PC-3 (cell line): ENCODE results near the gene BACH2. TPM values are rescaled to one million over a fixed set of nuclear protein-coding genes. Genes with fewer than 3 reads are reported as not detected.

Experiments used
- ATAC-seq: fragments of 200-7000 bp; cut with Tn5 transposase; 2 replicates; pipeline ENCODE4 v1.9.1; 2020; ENCODE audit warnings: mild to moderate bottlenecking, moderate library complexity
- BruUV-seq: library from RNA; stranded (reverse); fragments of 400-500 nt; replicated peaks from 2 replicates; lab custom pipeline; 2021; lab: Mats Ljungman, UMichigan
- CTCF ChIA-PET: fragments of 300-600 bp; sonication (Branson Sonifier 250); formaldehyde crosslinking; loops from one replicate; lab custom pipeline; 2022; ENCODE audit warnings: antibody characterized with exemption; lab: Charles Lee
- POLR2A ChIA-PET: fragments of 300-600 bp; sonication (Branson Sonifier 250); formaldehyde crosslinking; loops from one replicate; lab custom pipeline; 2022; ENCODE audit warnings: antibody characterized with exemption; ENCODE audit not compliant: unreplicated experiment; lab: Charles Lee
- DNase-seq: peaks from one replicate; pipeline ENCODE4 v3.0.0-alpha.2; 2015
- H2AFZ ChIP-seq: fragments of 300-600 bp; sonication (generic); 2 replicates; pipeline ENCODE4 v1.6.0; 2016; ENCODE audit warnings: antibody characterized with exemption, low read length
- H3F3A ChIP-seq: fragments of 300-600 bp; sonication (generic); one replicate; pipeline ENCODE4 v1.6.0; 2017; ENCODE audit warnings: antibody characterized with exemption, low read length, control low read depth, mild to moderate bottlenecking; ENCODE audit not compliant: unreplicated experiment
- H3K27ac ChIP-seq: fragments of 300-600 bp; sonication (generic); 2 replicates; pipeline ENCODE4 v1.5.1; 2016; ENCODE audit warnings: mild to moderate bottlenecking, low read length
- H3K27me3 ChIP-seq: fragments of 300-600 bp; sonication (generic); 2 replicates; pipeline ENCODE4 v1.6.1; 2016; ENCODE audit warnings: low read length, mixed read lengths
- H3K36me3 ChIP-seq: fragments of 300-600 bp; sonication (generic); 2 replicates; pipeline ENCODE4 v1.6.1; 2016; ENCODE audit warnings: low read depth, mixed run types, low read length, mixed read lengths
- H3K4me1 ChIP-seq: fragments of 300-600 bp; sonication (generic); 2 replicates; pipeline ENCODE4 v1.5.1; 2016; ENCODE audit warnings: low read length; ENCODE audit not compliant: insufficient read depth
- H3K4me2 ChIP-seq: fragments of 300-600 bp; sonication (generic); 2 replicates; pipeline ENCODE4 v1.6.0; 2016; ENCODE audit warnings: low read length
- H3K4me3 ChIP-seq: fragments of 300-600 bp; sonication (generic); 2 replicates; pipeline ENCODE4 v1.5.1; 2016; ENCODE audit warnings: mild to moderate bottlenecking, low read length, mixed read lengths
- H3K79me2 ChIP-seq: fragments of 300-600 bp; sonication (generic); 2 replicates; pipeline ENCODE4 v1.6.1; 2017; ENCODE audit warnings: low read length, mixed read lengths
- H3K9ac ChIP-seq: fragments of 300-600 bp; sonication (generic); 2 replicates; pipeline ENCODE4 v1.6.0; 2016; ENCODE audit warnings: mild to moderate bottlenecking, low read length
- H3K9me2 ChIP-seq: fragments of 300-600 bp; sonication (generic); replicated peaks from 2 replicates; pipeline ENCODE4 v1.6.1; 2016; ENCODE audit warnings: mixed run types, low read length, mixed read lengths
- H3K9me3 ChIP-seq: fragments of 300-600 bp; sonication (generic); 2 replicates; pipeline ENCODE4 v1.6.1; 2016; ENCODE audit warnings: low read length, mixed read lengths
- H4K20me1 ChIP-seq: fragments of 300-600 bp; sonication (generic); 2 replicates; pipeline ENCODE4 v1.6.1; 2016; ENCODE audit warnings: low read length, mixed read lengths
- EZH2 ChIP-seq: fragments of 300-600 bp; sonication (generic); IDR thresholded peaks from one replicate; pipeline ENCODE4 v1.6.1; 2017; ENCODE audit warnings: antibody characterized with exemption, mild to moderate bottlenecking, low read length; ENCODE audit not compliant: unreplicated experiment
- EZH2phosphoT487 ChIP-seq: fragments of 300-600 bp; sonication (generic); IDR thresholded peaks from 2 replicates; pipeline ENCODE4 v1.6.1; 2018; ENCODE audit warnings: mild to moderate bottlenecking, antibody characterized with exemption, low read length, borderline replicate concordance
- intact Hi-C: fragments of 100-400 bp; cut with micrococcal nuclease; formaldehyde crosslinking; loops from 2 replicates; pipeline ENCODE4 v1.9.0; 2023
- total RNA-seq: library from RNA; depleted of rRNA; stranded (reverse); fragments of >200 nt; gene quantifications from 2 replicates; pipeline ENCODE4 v1.2.3, GENCODE V29; 2014
- TF ChIP-seq, protein P1 (sequence below): fragments of 300-600 bp; sonication (generic); conservative IDR thresholded peaks from 2 replicates; pipeline ENCODE4 v1.5.1; 2017; ENCODE audit warnings: antibody characterized with exemption, low read depth, mild to moderate bottlenecking, low read length

Gene BACH2
- total RNA-seq, 1 experiment from 2014 or later: 7.0 TPM

DNA sequence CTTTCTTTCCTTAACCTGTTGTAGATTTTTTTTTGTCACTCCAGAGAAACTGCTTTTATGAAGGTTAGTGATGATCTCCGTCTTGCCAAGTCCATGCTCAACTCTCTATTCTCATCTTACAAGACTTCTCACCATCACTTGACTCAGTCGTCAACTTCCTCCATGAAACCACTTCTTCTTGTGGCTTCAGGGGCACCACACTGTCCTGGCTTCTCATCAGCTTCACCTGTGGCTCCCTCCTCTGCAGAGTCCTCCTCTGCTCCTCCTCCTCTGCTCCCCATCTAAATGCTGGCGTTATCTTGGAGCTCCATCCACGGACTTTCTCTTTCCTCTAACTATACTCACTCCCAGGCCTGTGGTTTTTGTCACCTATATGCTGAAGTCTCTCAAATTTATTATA, 187.5 kb downstream of the BACH2 start:
- intact Hi-C loops: no loop called here
- Histone ChIP-seq H3K4me3 (no peak overlapping the region), H3K27me3 (no peaks in the 10 kb centered on the region), H3K36me3 (no peaks in the 10 kb centered on the region), H3K79me2 (no peaks in the 10 kb centered on the region), H3F3A (no peaks in the 10 kb centered on the region), H3K27ac (no peak overlapping the region), H4K20me1 (no peaks in the 10 kb centered on the region), H3K4me1 (no peaks in the 10 kb centered on the region), H3K9me3 (no peaks in the 10 kb centered on the region), H3K4me2 (no peak overlapping the region), H2AFZ (no peak overlapping the region), H3K9me2 (no peaks in the 10 kb centered on the region), H3K9ac (no peak overlapping the region)
- ChIA-PET POLR2A (no interaction called here), CTCF (interaction anchor here (0.5 kb wide), 1 partner anchor 11 kb away, joined by 3 read pairs; no protein-coding TSS in a partner anchor)
- no peak for DNase-seq
- TF ChIP-seq EZH2 (no peak), EZH2phosphoT487 (no peak)
- TF ChIP-seq, protein P1, sequence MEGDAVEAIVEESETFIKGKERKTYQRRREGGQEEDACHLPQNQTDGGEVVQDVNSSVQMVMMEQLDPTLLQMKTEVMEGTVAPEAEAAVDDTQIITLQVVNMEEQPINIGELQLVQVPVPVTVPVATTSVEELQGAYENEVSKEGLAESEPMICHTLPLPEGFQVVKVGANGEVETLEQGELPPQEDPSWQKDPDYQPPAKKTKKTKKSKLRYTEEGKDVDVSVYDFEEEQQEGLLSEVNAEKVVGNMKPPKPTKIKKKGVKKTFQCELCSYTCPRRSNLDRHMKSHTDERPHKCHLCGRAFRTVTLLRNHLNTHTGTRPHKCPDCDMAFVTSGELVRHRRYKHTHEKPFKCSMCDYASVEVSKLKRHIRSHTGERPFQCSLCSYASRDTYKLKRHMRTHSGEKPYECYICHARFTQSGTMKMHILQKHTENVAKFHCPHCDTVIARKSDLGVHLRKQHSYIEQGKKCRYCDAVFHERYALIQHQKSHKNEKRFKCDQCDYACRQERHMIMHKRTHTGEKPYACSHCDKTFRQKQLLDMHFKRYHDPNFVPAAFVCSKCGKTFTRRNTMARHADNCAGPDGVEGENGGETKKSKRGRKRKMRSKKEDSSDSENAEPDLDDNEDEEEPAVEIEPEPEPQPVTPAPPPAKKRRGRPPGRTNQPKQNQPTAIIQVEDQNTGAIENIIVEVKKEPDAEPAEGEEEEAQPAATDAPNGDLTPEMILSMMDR: no peak
- no TSS peak for BruUV-seq
- no peak for ATAC-seq

DNA sequence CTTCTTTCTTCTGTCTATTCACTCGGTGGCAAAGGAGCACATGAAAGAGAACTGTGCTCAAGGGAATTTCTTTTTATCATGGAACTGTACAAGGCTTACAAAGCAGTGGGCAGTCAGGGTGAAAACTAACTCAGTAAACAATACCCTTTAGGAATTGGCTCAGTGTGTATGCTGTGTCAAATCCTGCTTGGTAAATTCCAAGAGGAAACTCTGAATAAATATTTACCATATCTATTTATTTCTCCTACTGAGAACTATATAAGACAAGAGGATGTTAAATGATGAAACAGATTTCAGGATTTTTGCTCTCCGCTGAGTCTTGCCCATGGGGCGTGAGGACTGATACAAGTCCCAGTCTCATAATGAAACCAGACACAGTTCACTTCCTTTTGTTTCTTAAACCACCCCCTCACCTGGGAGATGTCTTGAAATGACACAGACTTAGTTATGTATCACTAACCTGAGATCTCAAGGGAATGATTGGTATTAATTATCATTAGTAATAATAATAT, 188.8 kb downstream of the BACH2 start:
- no peaks in the 10 kb centered on the region for H4K20me1 ChIP-seq
- H3K79me2 ChIP-seq: no peaks in the 10 kb centered on the region
- no peaks in the 10 kb centered on the region for H3F3A ChIP-seq
- H3K36me3 ChIP-seq: no peaks in the 10 kb centered on the region
- no peak for ATAC-seq
- no peak for DNase-seq
- H3K4me3 ChIP-seq: no peak overlapping the region
- H2AFZ ChIP-seq: no peak overlapping the region
- no peaks in the 10 kb centered on the region for H3K27me3 ChIP-seq
- intact Hi-C loops: no loop called here
- no peaks in the 10 kb centered on the region for H3K9me2 ChIP-seq
- CTCF ChIA-PET: interaction anchor here (0.7 kb wide), 1 partner anchor 87 kb away, joined by 3 read pairs; no protein-coding TSS in a partner anchor
- H3K9ac ChIP-seq: no peak overlapping the region
- H3K9me3 ChIP-seq: no peaks in the 10 kb centered on the region
- H3K4me1 ChIP-seq: no peaks in the 10 kb centered on the region
- no TSS peak for BruUV-seq
- TF ChIP-seq EZH2phosphoT487 (no peak), EZH2 (no peak)
- TF ChIP-seq, protein P1: no peak
- no peak overlapping the region for H3K4me2 ChIP-seq
- H3K27ac ChIP-seq: no peak overlapping the region
- POLR2A ChIA-PET: no interaction called here

DNA sequence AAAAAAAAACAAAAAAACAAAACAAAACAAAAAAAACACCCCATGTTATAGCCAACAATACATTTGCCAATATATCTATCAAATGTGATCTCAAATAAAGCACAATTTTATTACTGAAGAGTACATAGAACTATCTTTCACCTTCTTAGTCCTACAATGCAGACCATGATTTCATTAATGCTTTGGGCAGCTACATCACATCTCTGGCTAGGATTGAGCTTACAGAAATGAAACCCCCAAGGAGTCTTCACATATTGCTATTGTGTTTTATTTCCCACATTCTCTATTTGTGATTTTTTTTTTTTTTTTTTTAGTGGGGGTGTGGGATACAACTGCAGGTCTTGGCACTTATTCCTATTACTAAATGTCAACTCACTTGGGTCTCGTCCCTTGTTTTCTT, 189.3 kb downstream of the BACH2 start:
- H3K36me3 ChIP-seq: no peaks in the 10 kb centered on the region
- POLR2A ChIA-PET: no interaction called here
- no peak overlapping the region for H3K4me3 ChIP-seq
- no peaks in the 10 kb centered on the region for H4K20me1 ChIP-seq
- BruUV-seq: no TSS peak
- no peaks in the 10 kb centered on the region for H3K79me2 ChIP-seq
- H3K27me3 ChIP-seq: no peaks in the 10 kb centered on the region
- TF ChIP-seq, protein P1: no peak
- TF ChIP-seq EZH2phosphoT487 (no peak), EZH2 (no peak)
- ATAC-seq (no peak), DNase-seq (no peak)
- H2AFZ ChIP-seq: no peak overlapping the region
- H3F3A ChIP-seq: no peaks in the 10 kb centered on the region
- no peaks in the 10 kb centered on the region for H3K9me2 ChIP-seq
- H3K4me1 ChIP-seq: no peaks in the 10 kb centered on the region
- intact Hi-C loops: no loop called here
- H3K27ac ChIP-seq: no peak overlapping the region
- H3K4me2 ChIP-seq: no peak overlapping the region
- CTCF ChIA-PET: no interaction called here
- H3K9ac ChIP-seq: no peak overlapping the region
- H3K9me3 ChIP-seq: no peaks in the 10 kb centered on the region
